GM19463 (cell line): ENCODE results near the gene NUMB.

Source experiments
- ATAC-seq: cut with Tn5 transposase; IDR thresholded peaks from one replicate; pipeline ENCODE4 v1.9.1; 2021; ENCODE audit warnings: mild to moderate bottlenecking, moderate library complexity; ENCODE audit not compliant: unreplicated experiment

NUMB gene

GRCh38 chr14:73249564-73250316 lies 208.6 kb downstream of the NUMB start:
- no peak for ATAC-seq

GRCh38 chr14:73249108-73249507 lies 209.2 kb downstream of the NUMB start:
- ATAC-seq: no peak

GRCh38 chr14:73248108-73248868 lies 210.1 kb downstream of the NUMB start:
- peak; percentile 46 for ATAC-seq

GRCh38 chr14:73246387-73247150 lies 211.8 kb downstream of the NUMB start:
- ATAC-seq: no peak

- peak; percentile 65 for ATAC-seq
These were observed 212.6 kb downstream of the NUMB start for GRCh38 chr14:73245480-73246325.

DNA sequence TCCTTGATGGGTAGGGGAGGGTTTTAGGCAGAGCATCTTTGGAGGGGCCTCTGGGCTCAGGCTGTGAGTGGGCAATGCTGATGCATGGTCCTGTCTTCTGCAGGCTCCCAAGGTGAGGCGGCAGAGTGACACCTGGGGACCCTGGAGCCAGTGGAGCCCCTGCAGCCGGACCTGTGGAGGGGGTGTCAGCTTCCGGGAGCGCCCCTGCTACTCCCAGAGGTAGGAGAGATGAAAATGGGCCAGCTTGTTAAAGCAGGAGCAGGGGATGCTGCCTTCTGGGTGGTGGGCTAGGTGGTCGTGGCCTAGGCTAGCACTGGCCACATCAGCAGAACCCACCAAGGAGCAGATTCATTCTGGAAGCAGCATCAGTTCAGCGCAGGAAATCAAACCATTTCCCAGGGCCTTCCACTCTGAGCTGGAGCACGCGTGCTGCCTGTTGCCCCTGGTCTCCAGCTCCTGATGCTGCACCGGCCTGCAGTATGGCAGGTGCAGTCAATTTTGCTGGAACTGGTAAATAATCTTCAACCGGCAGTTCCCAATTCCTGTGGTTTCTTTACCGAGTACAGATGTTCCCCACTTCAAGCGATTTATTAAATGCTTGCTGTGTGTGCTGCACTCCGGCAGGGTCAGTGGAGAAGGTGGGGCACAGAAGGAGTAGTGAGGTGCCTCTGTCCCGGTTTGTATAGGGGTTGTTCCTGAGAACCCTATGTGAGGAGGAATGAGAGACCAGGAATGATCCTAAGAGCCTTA lies 213.6 kb downstream of the NUMB start:
- no peak for ATAC-seq

GRCh38 chr14:73243748-73244147 lies 214.6 kb downstream of the NUMB start:
- no peak for ATAC-seq

DNA sequence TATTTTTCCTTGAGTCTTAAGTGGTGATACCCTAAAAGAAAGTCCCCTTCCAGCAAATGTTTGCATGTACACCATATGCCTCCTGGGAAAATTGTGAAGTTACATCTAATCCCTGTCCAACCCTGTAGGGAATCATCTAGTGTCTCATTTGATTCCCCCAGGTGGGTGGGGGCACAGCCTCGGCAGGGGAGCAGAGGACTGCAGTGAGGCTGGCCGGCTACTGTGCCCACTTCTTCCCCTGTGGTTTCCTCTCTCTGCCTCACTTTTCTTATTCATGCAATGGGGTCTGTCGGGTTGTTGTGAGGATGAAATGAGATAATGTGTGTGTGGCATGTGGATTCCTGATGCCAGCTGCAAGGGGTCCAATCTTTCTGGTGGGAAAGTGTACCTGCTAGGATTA lies 215.0 kb downstream of the NUMB start:
- ATAC-seq: no peak

- no peak for ATAC-seq
These were observed 215.9 kb downstream of the NUMB start for GRCh38 chr14:73242357-73242901.

DNA sequence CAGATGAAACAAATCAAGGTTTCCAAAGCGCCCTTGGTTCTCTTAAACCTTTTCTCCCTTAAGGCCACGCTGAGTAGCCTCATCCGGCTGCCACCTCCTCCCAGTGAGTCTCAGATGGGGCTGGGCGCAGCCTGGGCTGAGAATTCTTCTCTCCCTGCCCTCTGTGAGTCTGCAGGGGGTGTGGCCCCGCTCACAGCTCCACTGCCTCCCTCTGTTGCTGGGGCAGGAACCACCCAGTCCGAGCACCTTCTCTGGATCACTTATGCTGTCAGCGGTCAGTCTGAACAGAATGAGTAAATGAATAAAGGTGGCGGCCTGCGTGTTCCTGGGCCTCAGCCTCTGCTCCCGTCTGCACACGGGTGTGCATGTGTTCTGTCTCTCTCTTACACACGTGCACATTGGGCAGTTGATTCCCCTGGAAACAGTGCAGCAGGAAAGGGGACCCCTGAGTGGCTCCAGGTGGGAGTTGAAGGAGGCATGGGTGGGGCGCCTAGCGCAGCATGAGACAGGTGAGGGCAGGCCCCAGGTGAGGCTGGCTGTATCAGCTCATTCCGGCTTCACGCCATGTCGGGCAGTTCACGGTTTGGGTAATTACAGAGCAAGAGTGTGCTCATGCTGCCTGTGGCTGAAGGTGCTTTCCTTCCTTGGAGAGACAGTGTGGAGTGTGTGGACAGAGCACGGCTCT lies 216.7 kb downstream of the NUMB start:
- ATAC-seq: no peak

- ATAC-seq: no peak
These were observed 217.4 kb downstream of the NUMB start for GRCh38 chr14:73240816-73241480.

- no peak for ATAC-seq
These were observed 218.7 kb downstream of the NUMB start for GRCh38 chr14:73239393-73240241.

- no peak for ATAC-seq
These were observed 219.4 kb downstream of the NUMB start for GRCh38 chr14:73238941-73239340.

GRCh38 chr14:73238424-73238852 lies 219.9 kb downstream of the NUMB start:
- no peak for ATAC-seq

DNA sequence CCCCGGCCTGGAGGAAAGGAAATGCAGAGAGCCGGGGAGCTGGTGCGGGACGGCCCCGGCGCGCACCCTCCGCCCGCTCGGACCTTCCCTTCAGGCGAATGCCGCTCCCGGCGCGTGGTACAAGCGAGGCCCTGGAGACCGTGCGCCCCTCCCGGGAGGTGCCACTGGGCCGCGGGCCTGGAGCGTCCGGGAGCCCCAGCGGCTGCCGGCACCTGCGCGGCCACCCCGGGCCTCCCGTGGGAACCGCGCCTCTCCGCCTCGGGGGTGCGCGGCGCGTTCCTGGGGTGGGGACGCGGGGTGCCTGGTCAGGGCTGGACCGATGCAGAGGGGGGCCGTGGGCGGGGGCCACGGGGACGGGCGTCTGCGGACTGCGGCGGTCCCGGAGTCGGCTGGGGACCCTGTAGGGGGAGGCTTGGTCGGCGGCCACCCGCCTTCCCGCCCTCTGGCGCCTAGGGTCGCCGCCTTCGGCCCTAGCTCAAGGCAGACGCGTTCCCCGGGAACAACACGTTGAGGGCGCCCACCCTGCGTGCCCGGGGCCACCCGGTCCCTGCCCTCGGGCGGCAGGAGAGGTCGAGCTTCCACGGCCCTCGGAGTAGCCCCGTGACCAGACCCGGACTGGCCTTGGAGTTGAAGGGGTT lies 220.4 kb downstream of the NUMB start:
- no peak for ATAC-seq

- ATAC-seq: no peak
These were observed 221.0 kb downstream of the NUMB start, which contains the start of gene PAPLN for GRCh38 chr14:73237219-73237785. TSS of gene PAPLN (plus strand) at chr14:73237506. CDS start at chr14:73239779, 2,273 bp downstream.
